ENCODE results near the gene KMT2E. TPM values are rescaled to one million over a fixed set of nuclear protein-coding genes. Genes with fewer than 3 reads are reported as not detected.

The KMT2E gene
- total and polyA plus RNA-seq, 2 experiments from 2014 or later: 30.7 to 63.5 TPM

DNA sequence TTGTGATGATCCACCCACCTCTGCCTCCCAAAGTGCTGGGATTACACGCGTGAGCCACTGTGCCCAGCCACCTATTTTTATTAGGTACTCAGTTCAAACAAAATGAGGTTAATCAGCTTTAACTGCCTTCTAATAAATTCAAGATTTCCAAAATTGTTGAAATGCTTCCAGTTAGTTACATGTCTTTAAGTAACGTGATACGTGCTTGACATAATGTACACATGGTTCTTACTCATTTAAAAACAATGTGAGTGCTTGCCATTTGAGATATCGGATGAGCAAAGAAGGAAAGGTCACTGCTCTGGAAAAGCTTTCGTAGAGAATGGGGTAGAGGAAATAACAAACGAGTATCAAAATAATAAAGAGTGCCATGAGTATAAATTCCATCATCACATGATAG is 83.6 kb downstream of the KMT2E start:
- Histone ChIP-seq H2AFZ (no peak overlapping the region), H3K4me1 (ENCODE audit: insufficient read depth) (peaks cover 32% of the 10 kb centered on the region), H3K4me3 (no peak overlapping the region; the same call in 1 of the 2 replicates), H3K4me2 (ENCODE audit: unreplicated experiment) (peak overlapping the region; percentile 66), H3K27me3 (replicated peaks; ENCODE audit: insufficient read depth) (no peaks in the 10 kb centered on the region), H3K79me2 (ENCODE audit: insufficient read depth) (peaks cover 80% of the 10 kb centered on the region), H4K20me1 (ENCODE audit: insufficient read depth) (no peaks in the 10 kb centered on the region), H3K36me3 (ENCODE audit: low read depth) (peaks cover 41% of the 10 kb centered on the region), H3K9me2 (ENCODE audit: insufficient read depth) (no peaks in the 10 kb centered on the region), H3K9me3 (ENCODE audit: low read depth) (no peaks in the 10 kb centered on the region), H3F3A (ENCODE audit: insufficient read depth) (peaks cover 67% of the 10 kb centered on the region), H3K27ac (peak overlapping the region; percentile 61), H3K9ac (no peak overlapping the region)
- TF ChIP-seq EZH2phosphoT487 (IDR thresholded peaks at IDR 0.05; ENCODE audit: insufficient read depth, low read depth) (no peak), EZH2 (IDR thresholded peaks at IDR 0.05; ENCODE audit: insufficient read depth, poor library complexity, severe bottlenecking) (no peak)
- DNase-seq: peak; percentile 88
- 24 to 27% methylated on average over 7 of the region's 7 CpGs for WGBS, 2 experiments (ENCODE audit: low coverage in 1 of 2, low lambda C conversion rate in 2 of 2, missing lambda C conversion rate in 2 of 2)
- in situ Hi-C loops (cut with MboI): no loop called here

DNA sequence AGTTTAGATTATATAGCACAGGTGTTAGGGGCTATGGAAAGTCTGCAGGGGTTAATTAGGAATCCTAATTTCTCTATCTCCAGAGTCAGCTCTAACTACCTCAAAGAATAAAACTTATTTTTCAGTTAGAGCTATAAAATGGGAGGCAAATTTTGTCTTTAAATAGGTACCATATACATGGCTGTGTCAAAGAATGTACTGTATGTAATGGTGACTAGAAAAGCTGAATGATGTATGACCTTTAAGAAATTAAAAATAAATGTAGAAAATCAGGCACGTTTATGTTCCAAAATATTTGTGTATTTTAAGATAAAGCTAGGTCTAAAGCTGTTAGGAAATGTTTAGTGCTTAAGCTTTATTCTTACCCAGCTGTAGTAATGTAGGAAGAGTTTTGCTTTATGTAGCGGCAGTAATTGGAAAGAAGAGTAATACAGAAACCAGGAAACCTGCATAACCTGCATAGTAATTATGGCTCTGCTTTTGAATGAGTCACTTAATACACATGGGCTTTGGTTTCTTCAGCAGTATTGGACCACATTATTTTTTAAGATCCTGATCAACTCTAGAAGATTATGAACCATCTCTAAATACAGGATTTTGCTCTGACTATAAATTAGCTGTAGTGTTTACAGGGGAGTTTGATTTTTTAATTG is 85.0 kb downstream of the KMT2E start:
- H3K9ac ChIP-seq: no peak overlapping the region
- peaks cover 78% of the 10 kb centered on the region for H3K79me2 ChIP-seq (ENCODE audit: insufficient read depth)
- peaks cover 67% of the 10 kb centered on the region for H3F3A ChIP-seq (ENCODE audit: insufficient read depth)
- H3K4me2 ChIP-seq (ENCODE audit: unreplicated experiment): no peak overlapping the region
- H3K36me3 ChIP-seq (ENCODE audit: low read depth): peaks cover 41% of the 10 kb centered on the region
- H2AFZ ChIP-seq: no peak overlapping the region
- in situ Hi-C loops (cut with MboI): no loop called here
- no peaks in the 10 kb centered on the region for H3K9me3 ChIP-seq (ENCODE audit: low read depth)
- H3K9me2 ChIP-seq (ENCODE audit: insufficient read depth): no peaks in the 10 kb centered on the region
- WGBS, 2 experiments (ENCODE audit: low coverage in 1 of 2, low lambda C conversion rate in 2 of 2, missing lambda C conversion rate in 2 of 2): 100% methylated on average over 2 of the region's 2 CpGs
- H3K27me3 ChIP-seq (replicated peaks; ENCODE audit: insufficient read depth): no peaks in the 10 kb centered on the region
- H3K27ac ChIP-seq: peak overlapping the region; percentile 61
- TF ChIP-seq EZH2 (IDR thresholded peaks at IDR 0.05; ENCODE audit: insufficient read depth, poor library complexity, severe bottlenecking) (no peak), EZH2phosphoT487 (IDR thresholded peaks at IDR 0.05; ENCODE audit: insufficient read depth, low read depth) (no peak)
- H3K4me1 ChIP-seq (ENCODE audit: insufficient read depth): peaks cover 32% of the 10 kb centered on the region
- no peak overlapping the region for H3K4me3 ChIP-seq
- no peaks in the 10 kb centered on the region for H4K20me1 ChIP-seq (ENCODE audit: insufficient read depth)
- peak; percentile 41 for DNase-seq

DNA sequence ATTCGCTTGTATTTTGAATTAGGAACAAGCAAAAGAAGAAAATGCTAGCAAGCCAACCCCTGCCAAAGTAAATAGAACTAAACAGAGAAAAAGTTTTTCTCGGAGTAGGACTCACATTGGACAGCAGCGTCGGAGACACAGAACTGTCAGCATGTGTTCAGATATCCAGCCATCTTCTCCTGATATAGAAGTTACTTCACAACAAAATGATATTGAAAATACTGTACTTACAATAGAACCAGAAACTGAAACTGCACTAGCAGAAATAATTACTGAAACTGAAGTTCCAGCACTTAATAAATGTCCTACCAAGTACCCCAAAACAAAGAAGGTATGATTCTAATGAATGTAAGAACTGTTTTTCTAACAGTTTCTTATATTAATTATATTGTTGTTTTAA is 87.9 kb downstream of the KMT2E start:
- H3K9me3 ChIP-seq (ENCODE audit: low read depth): no peaks in the 10 kb centered on the region
- no peak overlapping the region for H3K9ac ChIP-seq
- H3K4me1 ChIP-seq (ENCODE audit: insufficient read depth): peaks cover 31% of the 10 kb centered on the region
- no peaks in the 10 kb centered on the region for H4K20me1 ChIP-seq (ENCODE audit: insufficient read depth)
- in situ Hi-C loops (cut with MboI): no loop called here
- no peaks in the 10 kb centered on the region for H3K27me3 ChIP-seq (replicated peaks; ENCODE audit: insufficient read depth)
- peaks cover 64% of the 10 kb centered on the region for H3F3A ChIP-seq (ENCODE audit: insufficient read depth)
- no peak for DNase-seq
- H3K27ac ChIP-seq: no peak overlapping the region
- peaks cover 76% of the 10 kb centered on the region for H3K79me2 ChIP-seq (ENCODE audit: insufficient read depth)
- H3K9me2 ChIP-seq (ENCODE audit: insufficient read depth): no peaks in the 10 kb centered on the region
- H2AFZ ChIP-seq: no peak overlapping the region
- peaks cover 63% of the 10 kb centered on the region for H3K36me3 ChIP-seq (ENCODE audit: low read depth)
- no peak overlapping the region for H3K4me2 ChIP-seq (ENCODE audit: unreplicated experiment)
- no peak for TF ChIP-seq EZH2 (IDR thresholded peaks at IDR 0.05; ENCODE audit: insufficient read depth, poor library complexity, severe bottlenecking)
- TF ChIP-seq EZH2phosphoT487 (IDR thresholded peaks at IDR 0.05; ENCODE audit: insufficient read depth, low read depth): no peak
- WGBS, 2 experiments (ENCODE audit: low coverage in 1 of 2, low lambda C conversion rate in 2 of 2, missing lambda C conversion rate in 2 of 2): 96 to 97% methylated on average over 4 of the region's 4 CpGs
- H3K4me3 ChIP-seq: no peak overlapping the region

DNA sequence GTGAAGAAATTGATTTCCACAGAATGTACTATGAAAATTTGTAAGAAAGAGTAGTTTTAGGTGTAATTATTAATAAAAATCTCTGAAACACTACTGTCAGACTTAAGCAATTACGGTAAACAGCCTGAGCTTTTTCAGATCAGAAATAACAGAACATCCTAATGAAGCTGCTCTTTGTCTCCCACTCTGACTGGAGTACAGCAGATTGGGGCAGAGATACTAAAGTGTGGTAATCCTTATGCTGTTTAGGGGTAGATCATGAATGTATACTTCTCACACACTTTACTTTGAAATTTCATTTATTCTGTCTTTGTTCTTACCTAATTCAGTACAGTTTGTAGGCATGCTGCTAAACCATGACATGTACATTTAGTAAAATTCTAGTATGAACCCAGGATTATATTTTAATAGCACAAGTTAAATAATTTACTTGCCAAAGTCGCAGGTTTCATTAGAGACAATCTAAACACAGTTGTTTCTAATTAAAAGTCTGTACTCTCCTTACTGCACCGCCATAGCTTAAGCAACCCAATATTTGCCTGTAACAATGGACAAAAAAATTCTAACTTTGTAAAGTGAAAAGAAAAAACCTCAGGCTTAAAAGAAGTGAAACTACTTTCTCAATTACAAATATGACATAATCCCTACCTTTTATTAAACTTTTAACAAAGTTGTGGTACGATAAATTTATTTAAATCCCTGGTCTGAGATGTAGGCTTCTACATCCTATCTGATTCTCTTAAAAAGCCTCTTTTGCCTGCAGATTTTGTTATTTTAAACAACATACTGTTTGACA is 88.8 kb downstream of the KMT2E start:
- no peak overlapping the region for H3K27ac ChIP-seq
- in situ Hi-C loops (cut with MboI): no loop called here
- no peaks in the 10 kb centered on the region for H3K9me2 ChIP-seq (ENCODE audit: insufficient read depth)
- H3K9ac ChIP-seq: no peak overlapping the region; the same call in 1 of the 2 replicates
- no peaks in the 10 kb centered on the region for H4K20me1 ChIP-seq (ENCODE audit: insufficient read depth)
- peaks cover 62% of the 10 kb centered on the region for H3F3A ChIP-seq (ENCODE audit: insufficient read depth)
- peaks cover 22% of the 10 kb centered on the region for H3K4me1 ChIP-seq (ENCODE audit: insufficient read depth)
- WGBS, 2 experiments (ENCODE audit: low coverage in 1 of 2, low lambda C conversion rate in 2 of 2, missing lambda C conversion rate in 2 of 2): 59% methylated on average over 4 of the region's 4 CpGs
- H2AFZ ChIP-seq: no peak overlapping the region
- no peak overlapping the region for H3K4me2 ChIP-seq (ENCODE audit: unreplicated experiment)
- no peaks in the 10 kb centered on the region for H3K27me3 ChIP-seq (replicated peaks; ENCODE audit: insufficient read depth)
- TF ChIP-seq EZH2phosphoT487 (IDR thresholded peaks at IDR 0.05; ENCODE audit: insufficient read depth, low read depth) (no peak), EZH2 (IDR thresholded peaks at IDR 0.05; ENCODE audit: insufficient read depth, poor library complexity, severe bottlenecking) (no peak)
- peaks cover 74% of the 10 kb centered on the region for H3K79me2 ChIP-seq (ENCODE audit: insufficient read depth)
- H3K9me3 ChIP-seq (ENCODE audit: low read depth): no peaks in the 10 kb centered on the region
- DNase-seq: no peak
- no peak overlapping the region for H3K4me3 ChIP-seq
- peaks cover 71% of the 10 kb centered on the region for H3K36me3 ChIP-seq (ENCODE audit: low read depth)

All from GM23248 (cell line).